GM21526 (cell line): ENCODE data around the gene VGLL4.

ENCODE experiments used
- ATAC-seq: cut with Tn5 transposase; IDR thresholded peaks from one replicate; pipeline ENCODE4 v1.9.1; 2021; ENCODE audit warnings: moderate library complexity; ENCODE audit not compliant: unreplicated experiment, low FRiP score

The VGLL4 gene

DNA sequence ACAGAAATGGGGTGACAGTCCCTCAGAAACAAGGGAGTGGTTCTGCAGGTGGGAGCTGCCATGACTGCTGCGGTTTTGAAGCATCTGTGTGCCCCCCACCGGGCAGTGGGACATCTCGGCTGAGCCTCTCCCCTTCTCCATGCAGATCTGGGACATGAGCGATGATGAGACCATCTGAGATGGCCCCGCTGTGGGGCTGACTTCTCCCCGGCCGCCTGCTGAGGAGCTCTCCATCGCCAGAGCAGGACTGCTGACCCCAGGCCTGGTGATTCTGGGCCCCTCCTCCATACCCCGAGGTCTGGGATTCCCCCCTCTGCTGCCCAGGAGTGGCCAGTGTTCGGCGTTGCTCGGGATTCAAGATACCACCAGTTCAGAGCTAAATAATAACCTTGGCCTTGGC lies 89.0 kb downstream of the VGLL4 start:
- no peak for ATAC-seq

DNA sequence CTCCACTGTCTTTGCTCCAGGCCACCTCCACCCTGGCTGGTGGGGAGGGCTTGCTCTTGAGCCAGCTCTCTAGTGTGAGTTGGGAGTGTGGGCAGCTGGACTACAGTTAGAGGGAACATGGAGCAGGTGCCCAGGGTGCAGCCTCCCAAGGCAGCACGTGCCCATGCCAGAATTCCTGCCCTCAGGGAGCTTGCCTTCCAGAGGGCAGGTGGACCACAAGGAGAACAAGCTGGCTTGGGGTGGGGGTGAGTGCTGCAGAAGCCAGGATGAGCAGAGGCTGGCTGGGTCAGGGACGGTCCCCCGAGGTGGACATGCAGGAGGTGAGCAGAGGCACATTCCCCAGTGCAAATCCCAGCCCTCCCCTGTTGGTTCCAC lies 89.5 kb downstream of the VGLL4 start:
- no peak for ATAC-seq

DNA sequence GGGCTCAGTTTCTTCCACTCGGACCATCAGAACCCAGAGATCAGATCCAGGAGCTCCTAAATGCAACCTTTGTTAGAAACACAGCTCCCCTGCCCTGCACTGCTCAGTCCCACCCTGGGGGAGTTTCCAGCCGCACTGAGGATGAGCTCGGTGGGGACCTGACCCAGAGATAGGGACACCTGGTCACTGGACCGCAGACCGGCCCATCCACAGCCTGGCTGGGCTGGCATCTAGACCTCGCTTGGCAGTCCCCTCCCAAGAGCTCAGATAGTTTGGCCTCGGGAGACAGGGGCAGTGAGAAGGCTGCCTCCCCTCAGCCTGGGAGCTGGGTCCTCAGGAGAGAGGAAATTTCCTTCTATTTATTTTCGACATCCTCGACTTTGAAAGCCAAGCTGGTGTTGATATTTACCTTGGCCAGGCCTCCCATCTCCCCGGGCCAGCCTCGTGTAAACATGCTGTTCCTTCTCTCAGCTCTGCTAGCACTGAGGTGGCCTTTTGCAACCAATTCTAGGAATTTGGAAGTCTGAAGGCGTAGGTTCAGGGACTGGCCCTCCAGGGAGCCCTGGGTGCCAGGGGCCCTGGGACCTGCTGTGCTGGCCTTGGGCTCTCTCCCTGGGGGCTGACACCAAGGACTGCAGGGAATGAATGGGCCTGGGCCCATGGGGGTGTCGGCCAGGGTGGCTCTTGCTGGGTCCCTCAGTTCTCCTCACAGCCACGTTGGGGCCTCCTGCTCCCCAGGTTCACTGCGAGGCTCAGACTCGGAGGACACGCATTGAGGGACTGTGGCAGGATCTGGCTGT lies 90.1 kb downstream of the VGLL4 start:
- no peak for ATAC-seq

DNA sequence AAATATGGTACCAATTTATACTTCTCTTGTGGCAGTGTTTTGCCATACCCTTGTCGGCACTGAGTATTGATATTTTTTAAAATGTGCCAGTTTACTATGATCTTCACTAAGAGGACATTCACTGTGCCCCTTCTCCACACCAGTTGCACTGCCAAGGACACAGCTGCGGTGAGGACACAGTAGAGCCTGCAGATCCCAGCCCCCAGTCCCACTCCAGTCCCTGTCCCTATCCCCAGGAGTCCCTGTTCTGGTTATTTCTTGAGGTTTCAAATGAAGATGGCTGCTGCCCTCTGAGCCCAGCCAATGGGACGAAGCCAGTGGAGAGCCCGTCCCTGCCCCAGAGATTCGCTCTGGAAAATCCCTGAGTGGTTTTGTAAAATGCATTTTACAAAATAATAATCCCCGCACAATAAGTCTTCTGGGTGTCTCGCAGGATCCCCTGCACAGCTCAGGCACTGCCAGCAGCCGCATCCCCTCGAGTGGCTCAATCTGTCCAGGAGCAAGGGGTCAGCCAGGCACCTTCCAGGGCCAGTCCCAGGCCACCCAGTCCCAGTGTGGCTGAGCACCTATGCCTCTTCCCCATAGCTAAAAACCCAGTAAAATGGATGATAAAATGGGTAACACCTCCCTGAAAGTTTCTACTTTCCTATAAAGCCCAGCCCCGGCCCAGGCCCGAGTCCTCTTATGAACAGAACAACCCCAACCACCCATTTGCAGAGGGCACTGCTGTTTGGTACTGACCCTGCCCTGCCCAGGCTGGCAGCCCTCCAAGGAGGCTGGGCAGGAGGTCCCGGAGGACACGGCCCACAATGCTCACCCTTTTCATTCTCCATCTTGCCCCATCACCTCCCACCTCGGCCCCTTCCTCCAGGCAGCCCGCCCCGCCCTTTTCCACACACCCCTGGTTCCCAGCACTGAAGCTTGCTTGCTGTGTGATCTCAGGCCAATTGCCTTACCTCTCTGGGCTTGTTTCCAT lies 91.1 kb downstream of the VGLL4 start:
- ATAC-seq = no peak

DNA sequence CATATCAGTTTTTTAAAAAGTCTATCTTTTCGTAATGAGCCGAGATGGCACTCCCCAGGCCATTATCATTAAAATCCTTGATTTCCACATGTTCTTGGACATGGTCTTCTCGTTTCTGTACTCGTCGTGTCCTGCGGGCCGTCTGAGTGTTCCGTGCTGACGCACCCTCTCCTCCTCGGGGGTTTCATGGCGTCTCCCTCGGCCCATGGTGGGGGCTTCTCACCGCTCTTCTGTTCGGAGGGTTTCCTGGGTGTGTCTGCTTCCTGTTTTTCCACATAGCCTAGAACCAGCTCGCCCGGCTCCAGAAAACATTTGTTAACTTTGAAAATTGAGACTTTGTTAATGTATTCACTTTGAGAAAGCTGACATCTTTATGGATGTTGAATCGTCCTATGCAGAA lies 92.7 kb downstream of the VGLL4 start:
- no peak for ATAC-seq

DNA sequence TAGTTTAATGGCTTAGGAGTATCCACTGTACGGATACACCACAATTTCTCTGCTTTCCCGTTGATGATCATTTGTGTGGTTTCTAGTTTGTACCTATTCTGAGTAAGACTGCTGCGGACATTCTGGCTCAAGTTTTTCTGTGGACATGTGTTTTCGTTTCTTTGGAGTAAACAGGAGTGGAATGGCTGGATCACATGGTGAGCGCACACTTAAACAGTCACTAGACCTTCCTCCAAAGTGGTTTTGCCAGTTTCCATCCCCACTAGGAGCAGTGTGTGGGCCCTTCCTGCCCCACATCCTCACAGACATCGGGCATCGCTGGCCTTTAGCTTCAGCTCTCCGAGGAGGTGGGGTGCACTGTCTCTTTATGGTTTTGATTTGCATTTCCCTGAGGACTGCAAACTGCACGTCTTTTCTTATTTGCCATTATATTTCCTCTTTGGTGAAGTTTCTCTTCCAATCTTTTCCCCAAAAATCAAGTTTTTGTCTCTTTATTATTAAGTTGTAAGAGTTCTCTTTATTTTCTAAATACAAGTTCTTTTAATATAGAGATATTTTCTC lies 94.1 kb downstream of the VGLL4 start:
- ATAC-seq = no peak

DNA sequence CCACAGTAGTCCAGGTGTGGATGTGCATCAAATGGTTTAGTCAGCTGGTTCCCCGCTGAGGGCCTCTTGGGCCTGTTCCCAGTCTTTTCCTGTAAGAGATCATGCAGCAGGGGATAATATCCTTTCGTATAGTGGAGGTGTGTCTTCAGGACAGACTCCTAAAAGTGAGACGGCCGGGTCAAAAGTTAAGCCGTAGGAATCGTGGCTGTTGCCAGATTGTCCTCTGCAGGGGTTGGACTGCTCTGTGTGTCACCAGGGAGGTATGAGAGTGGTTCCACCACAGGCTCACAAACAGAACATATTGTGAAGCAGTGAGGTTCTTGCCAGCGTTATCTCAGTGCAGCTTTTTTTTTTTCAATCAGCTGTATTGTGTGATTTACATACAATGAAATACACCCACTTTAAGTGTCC lies 95.0 kb downstream of the VGLL4 start:
- no peak for ATAC-seq

DNA sequence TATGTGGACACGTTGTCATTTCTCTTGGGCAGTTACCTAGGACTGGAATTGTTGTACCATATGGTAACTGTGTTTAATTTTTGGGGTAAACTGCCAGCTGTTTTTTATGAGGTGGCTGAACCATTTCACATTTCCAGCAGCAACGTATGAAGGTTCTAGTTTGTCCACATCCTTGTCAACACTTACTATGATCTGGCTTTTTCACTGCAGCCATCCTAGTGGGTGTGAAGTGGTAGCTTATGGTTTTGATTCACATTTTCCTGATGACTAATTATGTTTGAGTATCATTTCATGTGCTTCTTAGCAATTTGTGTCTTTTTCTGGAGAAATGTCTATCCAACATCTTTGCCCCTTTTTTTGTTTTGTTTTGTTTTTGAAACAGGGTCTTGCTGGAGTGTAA lies 96.2 kb downstream of the VGLL4 start:
- no peak for ATAC-seq

DNA sequence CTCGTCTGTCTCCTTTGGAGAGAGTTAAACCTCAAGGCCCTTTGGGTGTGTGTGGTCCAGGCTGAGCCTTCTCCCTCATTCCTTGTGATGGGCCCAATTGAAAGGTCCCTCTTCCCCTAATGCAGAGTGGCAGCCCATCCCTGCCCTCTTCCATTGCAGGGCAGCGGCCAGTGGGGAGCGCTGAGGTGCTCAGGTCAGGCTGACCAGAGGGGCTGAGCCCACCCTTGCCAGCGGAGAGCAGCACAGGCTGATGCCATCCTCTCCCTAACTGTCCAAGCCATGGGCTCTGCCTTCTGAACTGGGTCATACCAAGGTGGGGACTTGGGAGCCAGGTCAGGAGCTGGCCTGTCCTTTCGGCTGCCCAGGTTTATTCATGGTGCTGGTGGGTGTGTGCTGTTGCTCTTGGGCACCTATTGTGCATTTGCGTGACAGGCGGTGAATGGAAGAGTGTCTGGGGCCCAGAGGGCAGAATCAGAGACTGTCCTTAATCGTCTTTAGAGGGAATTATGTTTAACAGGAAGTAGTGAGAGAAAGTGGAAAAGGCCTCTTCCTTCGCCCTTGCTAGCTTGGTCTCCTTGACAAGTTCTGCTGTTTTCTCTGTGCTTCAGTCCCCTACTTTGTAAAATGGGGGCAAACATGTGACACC lies 96.9 kb downstream of the VGLL4 start:
- ATAC-seq = no peak

DNA sequence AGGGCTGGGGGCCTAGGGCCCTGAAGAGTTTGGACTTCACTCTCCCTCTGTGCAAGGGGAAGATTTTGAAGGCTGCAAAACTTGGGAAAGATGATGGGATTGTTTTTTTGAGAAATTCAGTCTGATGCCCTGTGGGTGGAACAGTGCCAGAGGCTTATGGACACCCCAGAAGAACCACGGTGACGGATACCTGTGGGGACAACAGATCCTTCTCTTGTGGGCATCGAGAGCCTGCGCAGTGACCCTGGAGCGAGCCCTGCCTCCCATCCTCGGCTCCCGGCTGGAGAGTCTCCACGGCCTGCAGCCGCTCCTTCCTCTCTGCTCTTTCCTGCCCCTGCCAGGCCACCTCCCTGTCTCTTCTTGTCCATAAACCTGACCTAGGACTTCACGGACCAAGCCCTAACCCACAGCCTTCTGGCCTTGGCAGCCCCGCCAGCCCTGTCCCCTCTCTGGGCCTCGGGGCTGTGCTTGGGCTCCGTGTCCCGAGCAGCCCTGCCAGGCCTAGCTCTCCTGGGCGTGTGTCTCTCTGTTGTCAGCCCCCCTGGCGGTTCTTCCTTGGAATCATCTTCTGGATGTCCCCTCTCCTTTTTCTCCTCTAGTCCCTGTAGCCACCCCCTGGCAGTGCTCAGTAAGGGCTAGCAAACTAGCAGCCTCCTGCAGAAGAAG lies 98.4 kb downstream of the VGLL4 start:
- no peak for ATAC-seq

DNA sequence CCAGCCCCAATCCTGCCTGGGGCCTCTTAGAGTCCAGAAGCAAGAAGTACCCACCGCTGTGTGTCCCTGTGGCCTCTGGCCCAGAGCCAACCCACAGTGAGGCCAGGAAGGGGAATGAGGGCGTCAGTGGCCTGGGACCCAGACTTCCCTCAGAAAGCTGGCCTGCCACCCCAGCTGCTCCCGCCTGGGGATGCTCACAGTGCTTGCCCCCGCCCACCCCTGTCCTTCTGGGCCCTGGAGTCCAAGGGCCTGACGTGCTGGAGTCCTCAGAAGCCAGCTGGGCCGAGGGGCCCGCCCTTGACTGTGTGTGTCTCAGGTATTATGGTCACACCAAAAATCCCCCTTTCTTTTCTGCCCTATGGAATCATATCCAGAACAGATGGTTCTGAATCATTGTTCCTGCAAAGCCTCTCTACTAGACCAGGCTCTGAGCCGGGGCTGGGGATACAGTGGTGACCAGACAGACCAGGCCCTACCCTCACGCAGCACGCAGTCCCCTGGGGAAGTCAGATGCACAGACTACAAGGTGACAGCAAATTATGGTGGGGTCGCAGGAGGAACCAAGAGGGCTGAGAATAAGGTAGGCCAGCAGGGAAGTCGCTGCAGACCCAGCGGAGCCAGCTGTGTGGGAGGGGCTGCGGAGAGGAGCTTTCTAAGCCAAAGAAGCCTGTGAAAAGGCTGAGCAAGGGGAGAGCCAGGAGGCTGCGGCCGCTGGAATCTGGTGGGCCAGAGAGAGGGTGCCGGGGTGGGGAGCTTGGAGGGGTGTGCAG lies 99.1 kb downstream of the VGLL4 start:
- ATAC-seq = no peak

DNA sequence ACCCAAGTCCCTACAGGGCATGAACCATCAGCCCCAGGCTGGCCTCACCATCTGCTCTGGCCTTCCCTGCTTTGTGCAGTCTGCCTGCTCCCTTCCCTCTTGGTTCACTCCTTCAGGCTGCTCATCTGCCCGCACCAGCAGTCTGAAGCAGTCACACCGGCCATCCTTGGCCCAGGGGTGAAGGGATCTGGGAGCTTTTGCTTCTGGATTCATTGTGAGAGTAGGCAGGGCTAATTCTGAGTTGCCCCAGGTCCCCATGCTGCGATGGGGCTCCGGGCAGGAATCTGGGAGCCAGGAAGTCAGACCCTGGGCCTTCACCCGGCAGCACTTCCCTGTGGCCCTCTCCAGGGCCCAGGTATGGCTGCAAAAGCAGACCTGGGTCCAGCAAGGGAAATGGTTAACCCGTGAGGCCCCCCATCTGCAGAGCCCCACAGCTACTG lies 99.7 kb downstream of the VGLL4 start:
- no peak for ATAC-seq

DNA sequence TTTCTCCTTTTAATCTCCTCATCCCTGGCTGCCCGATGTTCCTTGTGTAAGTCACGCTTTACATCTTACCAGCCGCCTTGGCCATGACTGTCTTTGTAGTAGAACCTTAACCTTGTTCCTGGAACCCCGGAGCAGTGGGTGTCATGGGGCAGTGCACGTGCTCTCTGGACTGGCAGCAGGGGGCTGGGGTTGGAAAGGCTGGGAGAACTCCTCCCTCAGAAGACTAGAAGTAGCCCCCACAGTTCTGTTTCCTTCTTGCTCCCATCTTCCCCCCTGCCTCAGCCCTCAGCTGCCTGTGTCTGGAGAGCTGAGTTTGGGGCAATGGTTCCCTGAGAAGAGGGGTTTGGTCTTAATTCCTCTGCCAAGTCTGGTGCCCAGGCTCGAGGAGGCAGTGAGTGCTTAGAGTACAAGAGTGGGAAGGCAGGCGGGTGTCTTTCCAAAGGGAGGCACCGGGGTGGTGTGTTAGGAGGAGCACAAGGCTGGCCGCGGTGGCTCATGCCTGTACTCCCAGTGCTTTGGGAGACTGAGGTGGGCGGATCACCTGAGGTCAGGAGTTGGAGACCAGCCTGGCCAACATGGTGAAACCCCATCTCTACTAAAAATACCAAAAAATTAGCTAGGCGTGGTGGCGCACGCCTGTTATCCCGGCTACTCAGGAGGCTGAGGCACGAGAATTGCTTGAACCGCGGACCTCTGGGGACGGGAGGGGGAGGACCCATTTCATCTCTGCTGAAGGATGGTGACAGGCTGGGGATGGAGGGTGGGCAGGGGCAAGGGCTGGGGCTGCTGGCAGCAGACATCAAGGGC lies 100.4 kb downstream of the VGLL4 start:
- no peak for ATAC-seq

DNA sequence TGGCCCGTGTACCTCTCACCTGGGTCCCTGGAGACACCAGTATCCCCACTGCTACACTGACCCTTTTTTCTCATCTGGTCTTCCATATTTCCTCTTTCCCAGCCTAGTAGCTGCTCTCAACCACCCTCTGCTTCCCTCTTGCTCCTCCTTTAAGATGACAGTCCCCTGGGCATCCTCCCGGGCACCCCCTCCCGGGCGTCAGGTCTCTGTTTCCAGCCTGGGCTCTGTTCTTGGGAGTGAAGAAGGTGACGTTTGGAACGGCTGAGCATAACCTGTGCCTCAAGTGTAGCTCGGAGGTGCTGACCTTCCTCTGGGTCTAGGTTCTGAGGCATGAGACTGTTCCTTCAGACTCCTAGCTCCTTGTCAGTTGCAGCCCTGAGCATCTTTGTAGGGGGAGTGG lies 101.2 kb downstream of the VGLL4 start:
- ATAC-seq = no peak

DNA sequence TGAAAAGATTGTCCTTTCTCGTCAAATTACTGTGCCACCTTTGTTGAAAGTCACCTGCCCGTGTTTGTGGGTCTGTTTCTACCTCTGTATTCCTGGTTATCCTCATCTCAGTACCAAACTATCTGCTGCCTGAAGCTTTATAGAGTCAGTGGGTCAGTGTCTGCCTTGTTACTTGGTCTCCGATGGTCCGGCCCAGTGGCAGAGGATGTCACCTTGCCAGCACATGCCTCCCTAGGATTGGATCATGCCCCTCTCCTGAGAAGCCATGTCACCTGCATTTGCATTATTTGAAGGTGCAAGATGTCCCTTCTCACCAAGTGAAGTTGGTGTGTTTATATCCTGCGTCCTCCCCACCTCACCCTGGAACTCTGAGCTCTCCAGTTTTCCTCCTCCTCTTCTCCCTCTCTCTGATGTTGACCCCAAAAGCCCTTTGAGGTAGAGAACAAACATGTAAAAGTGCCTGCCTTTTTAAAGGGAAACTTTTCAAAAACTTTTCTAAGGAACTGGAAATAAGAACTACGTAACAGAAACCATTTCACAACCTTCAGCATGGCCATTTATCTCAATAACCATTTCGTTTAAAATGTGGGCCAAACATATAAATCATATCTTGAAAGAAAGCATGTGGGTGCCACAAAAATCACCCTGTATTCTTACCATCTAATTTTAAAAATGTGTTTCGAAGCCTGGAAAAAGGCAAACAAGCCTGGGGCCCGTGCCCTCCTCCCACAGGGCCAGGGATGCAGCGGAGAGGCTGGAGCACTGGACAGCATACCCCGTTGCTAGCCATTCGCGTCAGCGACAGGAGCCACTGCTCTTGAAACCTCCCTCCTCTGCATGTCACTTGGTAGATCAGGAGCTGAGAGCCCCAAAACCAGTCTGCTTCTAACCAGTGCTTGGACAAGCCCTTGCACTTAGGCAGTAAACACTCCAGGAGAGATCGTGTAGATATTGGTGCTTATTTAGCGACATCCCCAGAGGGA lies 102.1 kb downstream of the VGLL4 start:
- ATAC-seq = no peak

DNA sequence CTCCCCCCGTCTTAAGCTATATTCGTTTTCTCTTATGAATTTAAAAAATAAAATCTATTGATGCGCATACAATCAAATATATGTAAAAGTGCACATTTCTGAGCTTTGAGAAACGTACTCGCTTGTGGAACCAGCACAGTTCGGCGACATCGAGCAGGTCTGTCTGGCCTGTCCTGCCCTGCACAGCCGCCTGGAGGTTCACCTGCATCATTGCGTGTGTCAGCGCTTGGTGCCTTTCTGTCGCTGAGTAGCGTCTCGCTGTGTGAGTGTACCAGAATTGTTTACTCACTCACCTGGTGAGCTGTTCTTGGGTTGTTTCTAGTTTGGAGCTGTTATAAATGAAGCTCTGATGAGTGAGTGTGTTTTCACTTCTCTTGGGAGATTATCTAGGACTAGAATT lies 104.0 kb downstream of the VGLL4 start:
- ATAC-seq = no peak

DNA sequence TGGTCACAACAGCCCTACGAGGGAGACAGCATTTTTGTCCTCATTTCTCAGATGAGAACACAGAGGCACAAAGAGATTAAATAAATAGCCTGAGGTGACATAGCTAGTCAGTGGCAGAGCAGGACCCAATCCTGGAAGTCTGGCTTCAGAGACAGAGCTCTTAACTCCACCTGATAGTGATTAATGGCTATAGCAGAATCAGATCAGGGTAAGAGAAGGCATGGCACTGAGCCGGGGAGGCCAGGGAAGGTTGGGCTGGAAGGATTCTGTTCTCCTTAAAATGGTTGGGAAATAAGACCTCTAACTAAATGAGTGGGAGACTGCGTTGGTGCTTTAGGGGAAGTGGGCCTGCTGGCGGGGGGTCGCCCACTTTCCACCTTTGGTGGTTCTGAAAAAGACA lies 104.5 kb downstream of the VGLL4 start:
- no peak for ATAC-seq

DNA sequence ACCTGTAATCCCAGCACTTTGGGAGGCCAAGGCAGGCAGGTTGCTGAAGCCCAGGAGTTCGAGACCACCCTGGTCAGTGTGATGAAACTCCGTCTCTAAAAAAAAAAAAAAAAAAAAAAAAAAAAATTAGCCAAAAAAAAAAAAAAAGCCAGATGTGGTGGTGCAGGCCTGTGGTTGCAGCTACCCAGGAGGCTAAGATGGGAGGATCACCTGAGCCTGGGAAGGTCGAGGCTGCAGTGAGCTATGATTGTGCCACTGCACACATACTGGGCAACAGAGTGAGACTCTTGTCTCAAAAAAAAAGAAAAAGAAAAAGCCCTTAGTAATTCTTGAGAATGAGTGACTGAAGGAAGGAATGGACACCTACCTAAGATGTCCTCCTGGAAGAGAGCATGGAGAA lies 105.1 kb downstream of the VGLL4 start:
- no peak for ATAC-seq
